Testis (tissue), 2 donors: ENCODE results near the gene DIAPH2.

Source experiments
- POLR2A ChIP-seq: fragments of 450-650 bp; IDR thresholded peaks from one replicate; pipeline ENCODE4 v1.6.1; 2017; ENCODE audit warnings: antibody characterized with exemption, mild to moderate bottlenecking, moderate library complexity
- TF ChIP-seq, protein P1 (sequence below), 3 experiments: fragments of 450-650 bp in 2 of 3; fragments of 200-600 bp in 1 of 3; sonication (generic) in 1 of 3; IDR thresholded peaks; one replicate each; pipeline ENCODE4 v1.5.1; 2016 to 2019; ENCODE audit warnings: antibody characterized with exemption in 3 of 3, mild to moderate bottlenecking in 2 of 3, moderate library complexity in 1 of 3

DNA sequence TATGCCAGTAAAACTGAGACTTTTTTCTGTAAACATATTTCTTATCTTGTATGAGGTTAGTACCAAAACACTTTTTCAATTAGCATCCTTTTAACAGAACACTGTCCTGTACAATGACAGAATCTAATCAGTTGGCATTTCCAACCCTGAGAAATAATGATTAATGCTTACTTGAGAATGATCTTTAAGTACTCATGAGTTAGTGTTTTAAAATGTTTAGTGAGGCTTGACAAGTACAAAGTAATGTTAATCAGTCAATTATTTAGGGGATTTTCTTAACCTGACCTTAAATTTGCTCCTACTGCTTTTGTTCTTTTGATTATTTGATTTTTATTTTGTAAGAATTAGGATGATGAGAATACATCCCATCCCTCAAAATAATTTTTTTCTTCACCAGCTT lies 695.6 kb downstream of the DIAPH2 start:
- TF ChIP-seq, protein P1, sequence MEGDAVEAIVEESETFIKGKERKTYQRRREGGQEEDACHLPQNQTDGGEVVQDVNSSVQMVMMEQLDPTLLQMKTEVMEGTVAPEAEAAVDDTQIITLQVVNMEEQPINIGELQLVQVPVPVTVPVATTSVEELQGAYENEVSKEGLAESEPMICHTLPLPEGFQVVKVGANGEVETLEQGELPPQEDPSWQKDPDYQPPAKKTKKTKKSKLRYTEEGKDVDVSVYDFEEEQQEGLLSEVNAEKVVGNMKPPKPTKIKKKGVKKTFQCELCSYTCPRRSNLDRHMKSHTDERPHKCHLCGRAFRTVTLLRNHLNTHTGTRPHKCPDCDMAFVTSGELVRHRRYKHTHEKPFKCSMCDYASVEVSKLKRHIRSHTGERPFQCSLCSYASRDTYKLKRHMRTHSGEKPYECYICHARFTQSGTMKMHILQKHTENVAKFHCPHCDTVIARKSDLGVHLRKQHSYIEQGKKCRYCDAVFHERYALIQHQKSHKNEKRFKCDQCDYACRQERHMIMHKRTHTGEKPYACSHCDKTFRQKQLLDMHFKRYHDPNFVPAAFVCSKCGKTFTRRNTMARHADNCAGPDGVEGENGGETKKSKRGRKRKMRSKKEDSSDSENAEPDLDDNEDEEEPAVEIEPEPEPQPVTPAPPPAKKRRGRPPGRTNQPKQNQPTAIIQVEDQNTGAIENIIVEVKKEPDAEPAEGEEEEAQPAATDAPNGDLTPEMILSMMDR (IDR thresholded peaks at IDR 0.05) = no peak
- no peak for TF ChIP-seq POLR2A
